Activated naive CD4-positive, alpha-beta T cell treated with anti-CD3 and anti-CD28 coated beads, Interleukin-2, amount 50 U/mL, for 16 hours (primary cell): Measurements from ENCODE around the gene PARS2.

Source experiments
- DNase-seq: peaks from one replicate; pipeline ENCODE4 v3.0.0-alpha.2; 2020

Gene PARS2

GRCh38 chr1:54764133-54764921 lies at the start of gene PARS2:
TSS of gene PARS2 (minus strand) at chr1:54764523. CDS start at chr1:54759161, 5,362 bp downstream.
- peak; percentile 97 for DNase-seq

DNA sequence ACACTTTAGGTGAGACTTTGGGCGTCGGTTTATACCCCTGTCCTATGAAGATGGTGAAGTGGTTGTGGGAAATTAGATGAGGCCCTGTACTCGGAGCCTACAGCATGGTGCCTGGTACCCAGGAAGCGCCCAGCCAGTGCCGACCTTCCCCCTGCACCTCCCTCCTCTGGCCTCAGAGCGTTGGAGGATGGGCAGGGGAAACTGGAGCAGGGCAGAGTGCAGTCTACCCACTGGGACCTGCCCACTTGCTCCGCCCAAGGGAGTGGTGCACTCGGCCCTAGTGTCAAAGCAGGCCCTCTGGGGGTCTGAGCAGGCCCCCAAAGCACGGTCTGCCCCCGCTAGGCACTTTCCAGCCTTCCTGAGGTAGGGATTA lies 49.8 kb upstream of the PARS2 start:
- DNase-seq = no peak

DNA sequence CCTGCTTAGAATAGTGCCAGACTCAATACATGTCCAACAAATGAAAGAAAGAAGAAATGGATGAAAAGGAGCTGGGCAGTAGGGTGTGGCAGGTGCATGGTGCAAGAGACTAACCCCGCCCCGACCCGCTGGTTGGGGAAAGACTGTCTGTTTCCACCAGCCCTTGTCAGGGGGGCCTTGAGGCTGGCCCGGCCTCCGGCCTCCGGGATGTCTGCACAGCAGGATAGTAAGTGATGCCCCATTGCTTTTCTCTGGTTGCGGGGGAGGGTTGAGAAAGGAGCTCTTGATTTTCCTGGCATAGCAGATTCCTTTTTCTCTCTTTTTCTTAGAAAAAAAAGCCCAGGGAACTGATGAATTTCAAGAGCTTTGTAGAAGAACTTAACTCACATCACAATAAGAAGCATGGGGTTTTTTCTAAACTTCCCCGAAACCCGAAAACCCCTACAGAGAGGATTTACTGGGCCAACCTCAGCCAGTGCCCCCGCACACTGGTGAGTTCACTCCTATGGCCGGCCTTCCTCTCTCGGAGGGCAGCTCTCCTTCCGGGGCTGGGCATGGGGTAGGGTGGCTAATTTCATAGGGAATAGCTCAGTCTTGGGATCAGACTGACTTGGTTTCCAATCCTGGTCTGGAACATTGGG lies 49.3 kb upstream of the PARS2 start:
- DNase-seq = no peak

DNA sequence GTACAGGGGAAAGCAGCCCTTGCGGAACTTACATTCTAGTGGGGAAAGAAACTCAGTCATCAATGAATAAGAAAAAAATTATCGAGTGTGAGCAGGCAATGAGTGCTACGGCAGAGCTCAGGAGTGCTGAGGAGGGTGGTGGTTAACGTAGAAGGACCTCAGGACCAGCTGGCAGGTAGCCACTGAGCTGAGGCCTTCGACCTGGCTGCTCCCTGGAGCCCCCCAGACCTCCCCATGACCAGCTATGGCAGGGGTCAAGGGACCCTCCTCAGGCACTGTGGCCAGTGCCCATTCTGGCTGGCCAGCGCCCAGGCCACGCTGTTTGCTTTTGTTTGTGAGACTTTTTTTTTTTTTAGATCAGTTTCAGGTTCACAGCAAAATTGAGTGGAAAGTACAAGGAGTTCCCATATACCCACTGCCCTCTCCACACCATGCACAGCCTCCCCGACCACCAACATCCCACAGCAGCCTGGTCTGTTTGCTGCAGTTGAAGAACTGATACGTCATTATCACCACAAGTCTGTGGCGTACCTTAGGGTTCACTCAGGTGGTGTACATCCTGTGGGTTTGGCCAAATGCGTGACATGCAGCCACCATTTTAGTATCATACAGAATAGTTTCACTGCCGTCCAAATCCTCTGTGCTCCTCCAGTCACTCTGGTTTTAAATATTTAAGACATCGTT lies 48.6 kb upstream of the PARS2 start:
- DNase-seq = no peak

GRCh38 chr1:54811739-54812655 lies 47.7 kb upstream of the PARS2 start:
- no peak for DNase-seq

- no peak for DNase-seq
These were observed 46.7 kb upstream of the PARS2 start for GRCh38 chr1:54811066-54811465.

GRCh38 chr1:54810153-54810942 lies 46.0 kb upstream of the PARS2 start:
- peak; percentile 73 for DNase-seq

- no peak for DNase-seq
These were observed 45.3 kb upstream of the PARS2 start for GRCh38 chr1:54809496-54810074.

GRCh38 chr1:54808443-54809207 lies 44.3 kb upstream of the PARS2 start:
- no peak for DNase-seq

- DNase-seq = no peak
These were observed 43.4 kb upstream of the PARS2 start for GRCh38 chr1:54807756-54808155.

DNA sequence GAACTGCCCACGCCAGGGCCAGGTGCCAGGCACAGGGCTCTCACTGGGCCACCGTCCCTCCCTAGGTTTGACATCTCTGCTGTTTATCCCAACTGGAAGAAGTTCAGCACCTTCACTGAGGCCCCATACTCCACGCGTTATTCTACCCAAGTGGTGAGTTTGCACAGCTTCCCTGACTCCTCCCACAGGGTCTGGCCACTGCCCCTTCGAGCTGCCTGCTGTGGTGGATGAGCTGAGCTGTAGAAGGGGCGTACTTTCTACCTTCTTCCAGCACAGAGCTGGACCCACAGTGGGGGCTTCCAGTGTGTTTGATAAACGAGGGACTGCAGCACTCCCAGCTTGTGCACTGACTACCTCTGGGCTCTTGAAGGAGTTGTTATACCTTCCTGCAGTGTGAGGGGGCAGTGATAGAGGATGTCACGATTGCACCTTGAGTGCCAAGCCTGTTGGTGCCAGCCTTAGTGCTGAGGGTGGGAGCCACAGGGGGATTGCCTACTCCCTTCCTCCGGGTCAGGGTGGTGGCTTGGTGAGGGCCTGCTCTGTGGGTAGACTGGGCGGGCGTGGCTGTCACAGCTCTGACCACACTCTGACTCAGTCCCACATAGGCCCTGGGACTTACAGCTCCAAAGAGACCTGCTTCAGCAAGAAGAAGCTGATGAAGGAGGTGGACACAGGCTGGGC lies 42.7 kb upstream of the PARS2 start:
- DNase-seq = no peak

DNA sequence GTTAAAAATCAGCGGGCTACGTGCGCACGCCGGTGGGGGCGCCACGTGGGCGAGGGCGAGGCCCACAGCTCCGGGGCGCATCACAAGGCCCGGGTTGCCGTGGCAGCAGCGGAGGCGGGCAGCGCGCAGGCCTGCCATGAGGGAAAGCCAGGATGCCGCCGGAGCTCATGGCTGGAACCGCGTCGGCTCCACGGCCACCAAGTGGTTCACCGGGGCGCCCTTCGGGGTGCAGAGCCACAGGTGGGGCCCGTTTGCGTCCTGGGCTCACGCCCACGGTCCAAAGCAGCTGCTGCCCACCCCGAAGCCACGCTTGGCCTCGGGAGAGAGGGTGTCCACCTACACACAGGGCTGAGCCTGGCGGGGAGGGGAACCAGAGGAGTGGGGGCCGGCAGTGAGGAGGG lies 41.7 kb upstream of the PARS2 start:
- DNase-seq = no peak

DNA sequence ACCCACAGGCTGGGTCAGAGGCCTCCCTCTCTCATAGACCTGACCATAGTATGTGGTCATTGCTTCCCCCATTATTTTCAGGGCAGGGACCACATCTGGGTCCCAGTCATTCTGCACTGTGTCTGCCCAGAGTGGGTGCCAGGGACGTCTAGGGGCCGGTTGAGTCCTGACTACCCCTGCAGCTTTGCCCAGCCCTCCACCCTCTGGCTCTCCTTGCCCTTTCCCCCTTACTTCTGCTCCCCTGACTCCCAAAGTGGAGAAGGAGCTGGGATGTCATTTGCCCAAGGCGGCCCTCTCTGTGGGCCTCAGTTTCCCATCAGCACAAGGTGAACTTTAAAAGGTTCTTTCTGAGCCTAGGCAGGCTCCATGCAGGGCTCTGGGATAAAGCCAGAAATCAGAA lies 41.1 kb upstream of the PARS2 start:
- DNase-seq = no peak

DNA sequence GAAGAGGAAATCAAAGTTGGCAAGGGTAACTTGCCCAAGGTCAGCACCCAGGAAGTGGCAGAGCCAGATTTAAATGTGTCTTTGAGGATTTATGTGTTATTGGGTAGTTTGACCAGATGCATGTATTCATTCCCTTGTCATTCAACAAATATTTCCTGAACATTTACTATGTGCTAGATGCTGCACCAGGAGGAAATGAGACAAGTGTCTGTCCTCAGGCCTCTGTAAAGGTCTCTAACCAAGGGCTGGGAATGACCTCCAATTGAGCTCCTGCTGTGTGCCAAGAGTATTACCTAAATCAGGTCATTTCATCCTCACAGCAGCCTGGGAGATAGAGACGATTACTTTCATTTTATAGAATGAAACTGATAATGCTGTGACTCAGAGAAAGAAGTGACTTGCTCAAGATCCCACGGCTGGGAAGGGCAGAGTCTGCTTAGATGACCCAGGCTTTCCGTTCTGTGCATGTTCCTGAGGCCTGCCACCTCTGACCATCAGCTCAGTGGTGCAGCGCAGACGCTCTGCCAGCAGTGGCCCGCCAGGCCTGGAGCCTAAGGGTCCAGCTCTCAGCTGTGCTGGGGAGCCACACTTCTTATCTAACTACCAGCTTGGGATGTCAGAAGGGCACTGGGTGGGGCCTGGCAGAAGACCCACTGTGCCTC lies 40.3 kb upstream of the PARS2 start:
- no peak for DNase-seq

DNA sequence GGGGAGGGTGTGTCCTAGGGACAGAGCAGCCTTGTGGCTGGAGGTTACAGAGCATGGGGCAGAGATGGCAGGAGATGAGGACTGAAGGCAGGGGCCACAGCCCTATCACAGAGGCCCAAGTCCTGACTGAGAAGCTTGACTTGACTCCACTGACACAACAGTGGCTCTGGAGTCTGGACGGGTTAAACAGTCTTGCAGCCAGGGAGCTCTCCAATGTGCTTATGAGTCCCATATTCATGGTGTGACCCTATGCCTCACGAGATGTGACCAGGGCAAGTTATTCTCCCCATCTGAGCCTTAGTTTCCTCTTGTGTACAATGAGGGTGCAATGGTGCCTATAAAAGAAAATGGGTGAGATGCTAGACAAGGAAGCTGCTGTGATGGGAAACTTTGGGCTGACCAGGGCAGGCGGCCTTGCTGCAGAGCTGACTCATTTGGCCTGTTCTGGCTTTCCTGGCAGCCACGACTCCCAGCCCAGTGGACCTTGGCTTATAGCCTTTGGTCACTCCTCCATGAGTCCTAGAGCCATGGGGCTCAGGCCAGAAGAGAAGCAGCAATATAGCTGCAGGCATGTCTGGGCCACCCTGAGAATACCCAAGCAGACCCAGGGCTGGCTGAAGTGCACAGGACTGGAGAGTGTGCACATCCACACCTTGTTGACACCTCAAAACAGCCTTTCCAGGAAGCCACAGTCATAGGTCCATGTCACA lies 39.6 kb upstream of the PARS2 start:
- no peak for DNase-seq

DNA sequence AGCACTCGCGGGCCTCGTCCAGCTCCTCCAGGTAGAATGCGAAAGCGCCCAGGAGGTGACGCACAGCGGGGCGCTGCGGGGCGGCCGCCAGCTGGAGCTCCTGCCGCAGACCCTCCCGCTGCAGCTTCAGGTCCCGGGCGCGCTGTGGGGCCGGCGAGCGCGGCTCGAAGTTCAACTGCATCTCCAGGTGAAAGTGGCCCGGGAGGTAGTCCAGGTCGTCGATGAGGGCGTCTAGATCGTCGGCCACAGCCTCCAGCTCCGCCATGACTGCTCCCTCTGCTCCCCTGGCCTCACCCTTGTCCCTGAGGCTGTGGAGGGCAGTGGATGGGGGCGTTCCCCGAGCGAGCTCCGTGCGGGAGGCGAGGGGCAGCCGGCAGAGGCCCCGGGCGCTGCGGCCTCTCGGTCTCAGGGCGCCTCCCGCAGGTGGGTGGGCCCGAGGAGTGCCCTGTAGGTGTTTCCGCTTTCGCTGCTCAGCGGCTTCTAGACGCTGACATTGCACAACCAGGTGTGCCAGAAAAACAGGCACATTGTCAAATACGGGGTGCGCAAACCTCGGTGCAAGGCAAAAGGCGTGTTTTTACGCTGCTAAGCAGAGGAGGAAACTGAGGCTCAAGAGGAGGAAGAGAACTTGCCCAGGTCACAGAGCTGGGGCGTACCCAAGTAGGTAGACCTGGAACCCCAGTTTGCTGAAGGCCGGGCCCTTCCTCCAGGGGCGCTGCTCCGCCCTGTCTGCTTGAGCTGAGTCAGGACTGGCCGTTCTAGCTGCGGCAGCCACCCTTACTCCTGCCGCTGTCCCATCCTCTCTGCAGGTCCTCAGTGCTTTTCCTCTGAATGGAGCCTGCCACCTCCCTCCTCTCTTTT lies 36.8 kb upstream of the PARS2 start, which contains the start of gene TTC22:
TTC22 (minus strand) TSS at position 425 of the 861 bp plus-strand sequence; CDS start at position 265, 160 bp downstream.
- peak; percentile 75 for DNase-seq

- DNase-seq = no peak
These were observed 35.9 kb upstream of the PARS2 start for GRCh38 chr1:54800041-54800898.
